LNCaP clone FGC (cell line): Measurements from ENCODE around the gene MTG2.

Experiments
- DNase-seq: peaks from one replicate; pipeline ENCODE4 v3.0.0-alpha.2; 2011; ENCODE audit warnings: low read depth
- H3K4me3 ChIP-seq: 2 replicates; pipeline ENCODE4 v1.5.1; 2011; ENCODE audit warnings: mild to moderate bottlenecking, low read depth, low read length, control low read depth
- CTCF ChIP-seq: IDR thresholded peaks from 2 replicates; pipeline ENCODE4 v1.5.1; 2012; ENCODE audit warnings: mild to moderate bottlenecking; ENCODE audit not compliant: control insufficient read depth, insufficient read depth; ENCODE audit errors: extremely low read depth

Gene MTG2

GRCh38 chr20:62151225-62151624 lies 31.6 kb upstream of the MTG2 start:
- H3K4me3 ChIP-seq, result no peak overlapping the region
- DNase-seq, result no peak
- TF ChIP-seq CTCF, result no peak

DNA sequence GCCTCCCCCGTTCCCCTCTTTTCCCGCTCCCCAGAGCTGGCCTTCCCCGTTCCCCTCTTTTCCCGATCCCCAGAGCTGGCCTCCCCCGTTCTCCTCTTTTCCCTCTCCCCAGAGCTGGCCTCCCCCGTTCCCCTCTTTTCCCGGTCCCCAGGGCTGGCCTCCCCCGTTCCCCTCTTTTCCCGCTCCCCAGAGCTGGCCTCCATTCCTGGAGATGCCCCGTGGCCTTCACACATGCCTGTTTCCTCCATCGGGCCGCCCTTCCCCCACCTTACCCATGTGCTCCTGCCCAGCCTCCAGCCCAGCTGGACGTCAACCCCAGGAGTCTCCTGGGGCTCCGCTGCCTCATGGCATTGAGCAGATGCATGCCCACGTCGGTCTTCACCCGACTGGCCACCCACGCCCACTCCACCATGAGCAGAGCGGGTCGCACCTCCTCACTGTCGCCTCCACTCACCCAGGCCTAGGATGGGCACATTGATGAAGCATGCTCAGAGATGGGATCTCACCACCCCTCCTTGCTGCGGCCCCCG lies 30.9 kb upstream of the MTG2 start:
- DNase-seq, result no peak
- TF ChIP-seq CTCF, result no peak
- no peak overlapping the region for H3K4me3 ChIP-seq

- no peak for DNase-seq
- H3K4me3 ChIP-seq, result no peak overlapping the region
- TF ChIP-seq CTCF, result no peak
Measured at GRCh38 chr20:62155428-62156253, 27.2 kb upstream of the MTG2 start.

DNA sequence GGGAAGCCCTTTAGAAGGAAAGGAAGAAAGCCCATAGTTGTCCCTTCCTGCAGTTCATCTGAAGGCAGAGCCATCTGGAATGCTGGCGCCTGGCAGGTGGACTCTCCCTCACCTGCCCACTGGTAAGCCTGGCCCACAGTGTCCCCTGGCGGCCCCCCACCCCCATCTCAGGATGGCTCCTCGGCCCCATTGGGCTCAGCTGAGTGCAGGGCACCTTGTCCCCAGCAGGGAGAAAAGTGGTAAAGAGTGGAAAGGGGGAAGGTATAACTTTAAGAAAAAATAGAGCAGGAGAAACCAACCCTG lies 26.6 kb upstream of the MTG2 start:
- H3K4me3 ChIP-seq, result no peak overlapping the region
- TF ChIP-seq CTCF, result no peak
- no peak for DNase-seq

DNA sequence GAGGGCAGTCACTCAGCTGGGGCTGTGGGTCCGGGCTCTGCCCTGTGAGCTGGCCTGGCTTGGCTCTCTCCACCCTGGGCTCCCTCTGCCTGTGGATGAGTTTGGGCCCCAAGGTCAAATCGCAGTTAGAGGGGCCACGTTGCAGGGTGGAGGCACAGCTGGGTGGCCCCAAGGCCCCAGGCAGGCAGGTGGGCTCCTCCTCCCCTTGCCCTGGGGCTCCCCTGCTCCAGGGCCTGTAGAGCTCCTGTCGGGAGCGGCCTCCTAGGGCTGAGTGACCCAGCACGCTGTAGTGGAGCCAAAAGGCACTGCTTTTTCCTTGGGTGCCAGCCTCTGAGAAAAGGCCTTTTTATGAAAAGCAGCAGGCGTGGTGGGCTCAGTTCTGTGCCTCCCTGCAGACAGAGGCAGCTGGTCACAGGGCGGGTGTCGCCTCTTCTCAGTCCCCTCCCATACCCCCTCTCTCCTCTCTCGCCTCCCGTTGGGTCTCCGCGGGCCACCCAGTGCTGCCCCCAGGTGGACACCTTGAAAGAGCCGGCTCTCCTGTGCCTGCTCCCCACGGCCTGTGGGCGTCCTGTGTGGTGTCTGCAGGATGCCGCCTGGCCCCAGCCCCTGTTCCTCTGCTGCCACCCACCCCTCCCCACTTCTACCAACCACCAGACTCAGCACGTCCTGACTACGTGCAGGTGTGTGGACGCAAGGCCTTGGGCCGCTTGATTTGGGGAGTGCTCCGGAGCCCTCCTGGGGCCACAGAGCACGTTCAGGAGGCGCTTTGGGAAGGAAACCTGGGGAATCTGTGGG lies 26.0 kb upstream of the MTG2 start:
- TF ChIP-seq CTCF, result peak; percentile 68
- no peak for DNase-seq
- no peak overlapping the region for H3K4me3 ChIP-seq

- TF ChIP-seq CTCF, result no peak
- H3K4me3 ChIP-seq, result no peak overlapping the region
Measured at GRCh38 chr20:62157387-62158087, 25.3 kb upstream of the MTG2 start.

More at GRCh38 chr20:62157387-62158087, 25.3 kb upstream of the MTG2 start:
- no peak for DNase-seq
